Astrocyte (in vitro differentiated cells and primary cell): ENCODE data around the gene OTUB1. TPM values are rescaled to one million over a fixed set of nuclear protein-coding genes. Genes with fewer than 3 reads are reported as not detected.

ENCODE experiments used
- DNase-seq: peaks from one replicate; pipeline ENCODE4 v3.0.0-alpha.2; 2010; ENCODE audit warnings: low read depth
- FAIRE-seq: peaks from 2 replicates; lab custom pipeline; 2011; peaks lifted over from hg19 to GRCh38; lab: Jason Lieb, UNC
- H2AFZ ChIP-seq: 2 replicates; pipeline ENCODE4 v1.6.0; 2012; ENCODE audit warnings: low read depth, low read length, inconsistent platforms
- H3K27ac ChIP-seq: 2 replicates; pipeline ENCODE4 v1.5.1; 2011; ENCODE audit warnings: low read depth, low read length, inconsistent platforms
- H3K27me3 ChIP-seq: 2 replicates; pipeline ENCODE4 v1.6.0; 2011; ENCODE audit warnings: low read length, inconsistent platforms; ENCODE audit not compliant: insufficient read depth
- H3K36me3 ChIP-seq: 2 replicates; pipeline ENCODE4 v1.5.1; 2011; ENCODE audit warnings: low read length, inconsistent platforms; ENCODE audit not compliant: insufficient read depth
- H3K4me1 ChIP-seq: 2 replicates; pipeline ENCODE4 v1.5.1; 2011; ENCODE audit warnings: low read length, inconsistent platforms; ENCODE audit not compliant: insufficient read depth
- H3K4me2 ChIP-seq: 2 replicates; pipeline ENCODE4 v1.6.0; 2012; ENCODE audit warnings: low read length, inconsistent platforms
- H3K4me3 ChIP-seq: 2 replicates; pipeline ENCODE4 v1.5.1; 2011; ENCODE audit warnings: low read depth, mild to moderate bottlenecking, low read length, inconsistent platforms; ENCODE audit not compliant: insufficient read depth
- H3K79me2 ChIP-seq: 2 replicates; pipeline ENCODE4 v1.6.0; 2012; ENCODE audit warnings: mild to moderate bottlenecking, low read length, inconsistent platforms; ENCODE audit not compliant: insufficient read depth
- H3K9ac ChIP-seq: 2 replicates; pipeline ENCODE4 v1.6.0; 2012; ENCODE audit warnings: mild to moderate bottlenecking, low read length, inconsistent platforms
- H3K9me3 ChIP-seq: 2 replicates; pipeline ENCODE4 v1.5.1; 2012; ENCODE audit warnings: low read depth, mild to moderate bottlenecking, low read length, inconsistent platforms; ENCODE audit not compliant: insufficient read depth
- H4K20me1 ChIP-seq: 2 replicates; pipeline ENCODE4 v1.6.0; 2012; ENCODE audit warnings: low read length, inconsistent platforms; ENCODE audit not compliant: insufficient read depth
- H3K27ac Mint-ChIP-seq: one replicate; pipeline ENCODE4 v1.8.0; 2021; ENCODE audit warnings: mild to moderate bottlenecking, mixed read lengths; ENCODE audit not compliant: unreplicated experiment
- H3K27me3 Mint-ChIP-seq: one replicate; pipeline ENCODE4 v1.8.0; 2021; ENCODE audit warnings: low read depth, mixed read lengths; ENCODE audit not compliant: unreplicated experiment
- H3K36me3 Mint-ChIP-seq: one replicate; pipeline ENCODE4 v1.8.0; 2021; ENCODE audit warnings: low read depth, mixed read lengths; ENCODE audit not compliant: unreplicated experiment
- H3K4me1 Mint-ChIP-seq: one replicate; pipeline ENCODE4 v1.8.0; 2021; ENCODE audit warnings: low read depth, mixed read lengths; ENCODE audit not compliant: unreplicated experiment
- H3K4me3 Mint-ChIP-seq: one replicate; pipeline ENCODE4 v1.8.0; 2021; ENCODE audit warnings: mild to moderate bottlenecking, moderate library complexity, mixed read lengths; ENCODE audit not compliant: unreplicated experiment
- H3K9me3 Mint-ChIP-seq: one replicate; pipeline ENCODE4 v1.8.0; 2021; ENCODE audit warnings: mild to moderate bottlenecking, mixed read lengths; ENCODE audit not compliant: unreplicated experiment
- EZH2 ChIP-seq: IDR thresholded peaks from 2 replicates; pipeline ENCODE4 v1.6.1; 2012; ENCODE audit warnings: mild to moderate bottlenecking, low read length, inconsistent platforms; ENCODE audit not compliant: insufficient read depth
- total RNA-seq: library from RNA; stranded (reverse); gene quantifications from 2 replicates; pipeline ENCODE4 v1.2.1, GENCODE V29; 2021
- TF ChIP-seq, protein P1 (sequence below): IDR thresholded peaks from 2 replicates; pipeline ENCODE4 v1.5.1; 2011; ENCODE audit warnings: low read depth, mild to moderate bottlenecking, inconsistent platforms, low read length, moderate library complexity; ENCODE audit not compliant: insufficient read depth

The OTUB1 gene
- total RNA-seq, 1 donor from 2014 or later = 78.5 TPM

DNA sequence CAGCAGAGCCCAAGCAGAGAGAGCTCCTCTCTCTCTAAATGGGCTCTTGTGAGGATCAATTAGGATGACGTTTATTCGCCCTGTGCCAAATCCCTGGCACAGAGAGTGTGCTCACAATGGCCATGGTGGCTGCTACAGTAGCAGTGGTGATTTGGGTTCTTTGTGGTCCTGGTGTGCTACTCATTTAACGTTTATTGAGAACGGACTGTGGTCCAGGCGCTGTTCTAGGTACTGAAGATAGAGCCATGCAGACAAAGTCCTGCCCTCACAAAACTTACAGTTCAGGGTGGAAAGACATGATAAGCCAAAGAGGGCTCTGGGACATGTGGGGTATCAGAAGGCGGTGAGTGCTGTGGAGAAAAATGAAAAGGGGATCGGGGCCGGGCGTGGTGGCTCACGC lies 5.3 kb downstream of the OTUB1 start:
- H3K9ac ChIP-seq = no peak overlapping the region
- H3K9me3 Mint-ChIP-seq = no peaks in the 10 kb centered on the region
- no peak overlapping the region for H3K27ac Mint-ChIP-seq
- H3K4me1 Mint-ChIP-seq = peaks cover 8% of the 10 kb centered on the region
- peaks cover 17% of the 10 kb centered on the region for H3K36me3 Mint-ChIP-seq
- H3K4me3 ChIP-seq = no peak overlapping the region
- FAIRE-seq (no peak), DNase-seq (no peak)
- H3K27me3 ChIP-seq = no peaks in the 10 kb centered on the region
- no peak overlapping the region for H2AFZ ChIP-seq
- peaks cover 79% of the 10 kb centered on the region for H4K20me1 ChIP-seq
- H3K27ac ChIP-seq = no peak overlapping the region
- H3K36me3 ChIP-seq = peaks cover 10% of the 10 kb centered on the region
- H3K9me3 ChIP-seq = no peaks in the 10 kb centered on the region
- H3K27me3 Mint-ChIP-seq = no peaks in the 10 kb centered on the region
- TF ChIP-seq, protein P1, sequence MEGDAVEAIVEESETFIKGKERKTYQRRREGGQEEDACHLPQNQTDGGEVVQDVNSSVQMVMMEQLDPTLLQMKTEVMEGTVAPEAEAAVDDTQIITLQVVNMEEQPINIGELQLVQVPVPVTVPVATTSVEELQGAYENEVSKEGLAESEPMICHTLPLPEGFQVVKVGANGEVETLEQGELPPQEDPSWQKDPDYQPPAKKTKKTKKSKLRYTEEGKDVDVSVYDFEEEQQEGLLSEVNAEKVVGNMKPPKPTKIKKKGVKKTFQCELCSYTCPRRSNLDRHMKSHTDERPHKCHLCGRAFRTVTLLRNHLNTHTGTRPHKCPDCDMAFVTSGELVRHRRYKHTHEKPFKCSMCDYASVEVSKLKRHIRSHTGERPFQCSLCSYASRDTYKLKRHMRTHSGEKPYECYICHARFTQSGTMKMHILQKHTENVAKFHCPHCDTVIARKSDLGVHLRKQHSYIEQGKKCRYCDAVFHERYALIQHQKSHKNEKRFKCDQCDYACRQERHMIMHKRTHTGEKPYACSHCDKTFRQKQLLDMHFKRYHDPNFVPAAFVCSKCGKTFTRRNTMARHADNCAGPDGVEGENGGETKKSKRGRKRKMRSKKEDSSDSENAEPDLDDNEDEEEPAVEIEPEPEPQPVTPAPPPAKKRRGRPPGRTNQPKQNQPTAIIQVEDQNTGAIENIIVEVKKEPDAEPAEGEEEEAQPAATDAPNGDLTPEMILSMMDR = no peak
- TF ChIP-seq EZH2 = no peak
- H3K79me2 ChIP-seq = peaks cover 47% of the 10 kb centered on the region
- H3K4me3 Mint-ChIP-seq = no peak overlapping the region
- H3K4me1 ChIP-seq = peaks cover 9% of the 10 kb centered on the region
- H3K4me2 ChIP-seq = no peak overlapping the region

DNA sequence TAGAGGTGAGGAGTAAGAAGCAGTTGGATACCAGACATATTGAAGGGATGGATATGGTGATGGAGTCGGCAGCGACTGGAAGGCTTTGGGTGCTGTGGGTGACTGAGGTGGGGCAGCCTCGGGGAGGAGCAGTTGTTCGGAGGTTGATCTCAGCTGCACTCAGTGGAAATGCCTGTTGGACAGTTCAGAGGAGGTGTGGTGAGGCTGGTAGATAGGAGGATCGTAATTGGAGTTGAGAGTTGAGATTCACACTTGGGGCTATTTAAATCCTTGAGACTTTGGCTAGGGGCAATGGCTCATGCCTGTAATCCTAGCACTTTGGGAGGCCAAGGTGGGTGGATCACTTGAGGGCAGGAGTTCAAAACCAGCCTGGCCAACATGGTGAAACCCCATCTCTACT lies 6.9 kb downstream of the OTUB1 start:
- TF ChIP-seq, protein P1 = no peak
- no peak for TF ChIP-seq EZH2
- no peak overlapping the region for H3K27ac ChIP-seq
- H3K9me3 ChIP-seq = no peaks in the 10 kb centered on the region
- H3K27me3 Mint-ChIP-seq = no peaks in the 10 kb centered on the region
- peaks cover 8% of the 10 kb centered on the region for H3K36me3 ChIP-seq
- H3K4me1 ChIP-seq = no peaks in the 10 kb centered on the region
- DNase-seq (no peak), FAIRE-seq (no peak)
- H3K36me3 Mint-ChIP-seq = peaks cover 12% of the 10 kb centered on the region
- H3K4me3 Mint-ChIP-seq = no peak overlapping the region
- H3K4me1 Mint-ChIP-seq = peaks cover 3% of the 10 kb centered on the region
- peaks cover 31% of the 10 kb centered on the region for H3K79me2 ChIP-seq
- H3K27ac Mint-ChIP-seq = peak overlapping the region; percentile 35
- H2AFZ ChIP-seq = no peak overlapping the region
- H3K9ac ChIP-seq = no peak overlapping the region
- no peaks in the 10 kb centered on the region for H3K9me3 Mint-ChIP-seq
- H3K27me3 ChIP-seq = no peaks in the 10 kb centered on the region
- peaks cover 82% of the 10 kb centered on the region for H4K20me1 ChIP-seq
- H3K4me2 ChIP-seq = no peak overlapping the region
- no peak overlapping the region for H3K4me3 ChIP-seq

DNA sequence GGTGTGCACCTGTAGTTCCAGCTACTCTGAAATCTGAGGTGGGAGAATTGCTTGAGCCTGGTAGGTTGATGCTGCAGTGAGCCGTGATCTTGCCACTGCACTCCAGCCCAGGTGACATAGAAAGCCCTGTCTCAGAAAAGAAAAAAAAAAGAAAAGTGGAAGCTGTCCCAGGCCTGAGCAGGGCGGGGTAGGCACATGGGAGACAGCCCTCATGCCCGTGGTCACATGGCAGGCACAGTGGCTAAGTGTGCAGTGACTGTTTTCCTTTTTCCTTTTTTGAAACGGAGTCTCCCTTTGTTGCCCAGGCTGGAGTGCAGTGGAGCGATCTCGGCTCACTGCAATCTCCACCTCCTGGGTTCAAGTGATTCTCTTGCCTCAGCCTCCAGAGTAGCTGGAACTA lies 7.8 kb downstream of the OTUB1 start:
- no peak overlapping the region for H3K9ac ChIP-seq
- no peaks in the 10 kb centered on the region for H3K9me3 ChIP-seq
- H3K27me3 ChIP-seq = no peaks in the 10 kb centered on the region
- H3K4me2 ChIP-seq = no peak overlapping the region
- H3K27me3 Mint-ChIP-seq = no peaks in the 10 kb centered on the region
- DNase-seq = no peak
- no peak overlapping the region for H2AFZ ChIP-seq
- H3K27ac Mint-ChIP-seq = no peak overlapping the region
- peaks cover 12% of the 10 kb centered on the region for H3K36me3 Mint-ChIP-seq
- H3K4me3 ChIP-seq = no peak overlapping the region
- peaks cover 3% of the 10 kb centered on the region for H3K4me1 Mint-ChIP-seq
- H3K79me2 ChIP-seq = peaks cover 22% of the 10 kb centered on the region
- H3K27ac ChIP-seq = no peak overlapping the region
- H4K20me1 ChIP-seq = peaks cover 84% of the 10 kb centered on the region
- no peaks in the 10 kb centered on the region for H3K9me3 Mint-ChIP-seq
- TF ChIP-seq, protein P1 = no peak
- TF ChIP-seq EZH2 = no peak
- H3K4me1 ChIP-seq = no peaks in the 10 kb centered on the region
- peaks cover 4% of the 10 kb centered on the region for H3K36me3 ChIP-seq
- FAIRE-seq = no peak
- H3K4me3 Mint-ChIP-seq = no peak overlapping the region
